K562 (cell line): Measurements from ENCODE around the gene PLSCR3. TPM values are rescaled to one million over a fixed set of nuclear protein-coding genes. Genes with fewer than 3 reads are reported as not detected.

Source experiments
- CBX2 ChIP-seq: fragments of 200-600 bp; sonication (generic); IDR thresholded peaks from one replicate; pipeline ENCODE4 v1.6.1; 2012; ENCODE audit warnings: mild to moderate bottlenecking, low read length, inconsistent platforms; ENCODE audit not compliant: insufficient read depth, poor library complexity, severe bottlenecking
- DPF2 ChIP-seq: fragments of 450-650 bp; IDR thresholded peaks from 2 replicates; pipeline ENCODE4 v1.6.1; 2016
- EGR1 ChIP-seq: fragments of 450-650 bp; conservative IDR thresholded peaks from 2 replicates; pipeline ENCODE4 v1.6.1; 2017; ENCODE audit warnings: mild to moderate bottlenecking
- GTF2A2 ChIP-seq: IDR thresholded peaks from 2 replicates; pipeline ENCODE4 v1.6.1; 2016; ENCODE audit warnings: mild to moderate bottlenecking, missing genetic modification characterization, missing compliant biosample characterization
- SRSF1 ChIP-seq: fragments of 200-400 bp; formaldehyde crosslinking; IDR thresholded peaks from 2 replicates; pipeline ENCODE4 v1.6.1; 2017; ENCODE audit warnings: mild to moderate bottlenecking, low read depth, low read length, moderate library complexity
- ZNF780A ChIP-seq: fragments of 250-450 bp; sonication (Bioruptor Pico); IDR thresholded peaks from 2 replicates; pipeline ENCODE4 v1.5.0; 2021; ENCODE audit warnings: mild to moderate bottlenecking
- polyA plus RNA-seq, 8 experiments: library from polyadenylated mRNA; depleted of rRNA in 4 of 8; stranded (reverse) in 5 of 8; unstranded in 3 of 8; fragments of >200 nt; fragmentation: Nextera tagmentation in 2 of 8; fragmentation: Illumina TruSeq in 1 of 8; extraction: Ambion mirVana in 2 of 8; extraction: Trizol in 1 of 8; gene quantifications; 2 replicates each; pipeline versions ENCODE4 v1.2.1 to v1.2.3, GENCODE V29; 2011 to 2014; ENCODE audit warnings: inconsistent platforms in 1 of 8, missing spikeins in 1 of 8
- total RNA-seq, 7 experiments: library from RNA; depleted of rRNA in 6 of 7; stranded (reverse); fragments of >200 nt in 6 of 7; fragmentation: Illumina TruSeq in 2 of 7; extraction: Trizol in 2 of 7; gene quantifications; 2 replicates each; pipeline versions ENCODE4 v1.2.1 to v1.2.3, GENCODE V29; 2011 to 2021; ENCODE audit warnings: low replicate concordance in 1 of 7
- TF ChIP-seq, protein P1 (sequence below): sonication (generic); formaldehyde crosslinking; IDR thresholded peaks from 2 replicates; pipeline ENCODE4 v1.8.0; 2022; ENCODE audit warnings: missing genetic modification reagents, mild to moderate bottlenecking, borderline replicate concordance
- TF ChIP-seq, protein P2 (sequence below): fragments of 450-650 bp; IDR thresholded peaks from 2 replicates; pipeline ENCODE4 v1.6.1; 2017; ENCODE audit warnings: antibody characterized with exemption, mild to moderate bottlenecking
- TF ChIP-seq, protein P3 (sequence below), 2 experiments: fragments of 450-650 bp; IDR thresholded peaks; 2 replicates each; pipeline ENCODE4 v1.6.1; 2018; ENCODE audit warnings: mild to moderate bottlenecking in 2 of 2, low read depth in 1 of 2; ENCODE audit not compliant: partially characterized antibody in 2 of 2
- TF ChIP-seq, protein P4 (sequence below): sonication (generic); formaldehyde crosslinking; IDR thresholded peaks from 2 replicates; pipeline ENCODE4 v1.8.1; 2023; ENCODE audit warnings: missing genetic modification reagents, mild to moderate bottlenecking, borderline replicate concordance

The PLSCR3 gene
- total and polyA plus RNA-seq, 9 of the 15 experiments (the other 6 are each of a cell fraction or from before 2014, with no cell fraction given), result 3.2 to 16.8 (median 4.5) TPM

DNA sequence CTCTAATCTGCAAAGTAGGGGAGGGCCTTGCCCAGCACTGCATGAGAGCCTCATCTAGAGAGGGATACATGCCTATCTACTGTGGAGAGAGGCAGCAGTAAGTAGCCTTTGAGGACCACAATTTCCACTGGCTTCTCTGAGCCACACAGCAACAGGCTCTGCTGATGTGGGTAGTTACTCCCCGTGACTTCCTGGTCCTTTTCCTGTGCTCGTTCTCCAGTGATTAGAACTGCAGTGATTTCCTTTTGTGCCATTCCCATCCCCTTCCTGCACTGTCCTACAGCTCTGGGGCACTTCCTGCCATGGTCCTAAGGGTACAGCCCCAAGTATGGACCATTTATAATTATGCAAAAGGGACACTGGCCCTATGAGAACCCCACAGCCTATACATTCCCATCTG, 3.0 kb downstream of the PLSCR3 start (continued):
- TF ChIP-seq, protein P1, sequence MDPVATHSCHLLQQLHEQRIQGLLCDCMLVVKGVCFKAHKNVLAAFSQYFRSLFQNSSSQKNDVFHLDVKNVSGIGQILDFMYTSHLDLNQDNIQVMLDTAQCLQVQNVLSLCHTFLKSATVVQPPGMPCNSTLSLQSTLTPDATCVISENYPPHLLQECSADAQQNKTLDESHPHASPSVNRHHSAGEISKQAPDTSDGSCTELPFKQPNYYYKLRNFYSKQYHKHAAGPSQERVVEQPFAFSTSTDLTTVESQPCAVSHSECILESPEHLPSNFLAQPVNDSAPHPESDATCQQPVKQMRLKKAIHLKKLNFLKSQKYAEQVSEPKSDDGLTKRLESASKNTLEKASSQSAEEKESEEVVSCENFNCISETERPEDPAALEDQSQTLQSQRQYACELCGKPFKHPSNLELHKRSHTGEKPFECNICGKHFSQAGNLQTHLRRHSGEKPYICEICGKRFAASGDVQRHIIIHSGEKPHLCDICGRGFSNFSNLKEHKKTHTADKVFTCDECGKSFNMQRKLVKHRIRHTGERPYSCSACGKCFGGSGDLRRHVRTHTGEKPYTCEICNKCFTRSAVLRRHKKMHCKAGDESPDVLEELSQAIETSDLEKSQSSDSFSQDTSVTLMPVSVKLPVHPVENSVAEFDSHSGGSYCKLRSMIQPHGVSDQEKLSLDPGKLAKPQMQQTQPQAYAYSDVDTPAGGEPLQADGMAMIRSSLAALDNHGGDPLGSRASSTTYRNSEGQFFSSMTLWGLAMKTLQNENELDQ (CRISPR knock-in tag), result no peak
- TF ChIP-seq DPF2, result no peak
- TF ChIP-seq CBX2, result no peak
- TF ChIP-seq, protein P2, sequence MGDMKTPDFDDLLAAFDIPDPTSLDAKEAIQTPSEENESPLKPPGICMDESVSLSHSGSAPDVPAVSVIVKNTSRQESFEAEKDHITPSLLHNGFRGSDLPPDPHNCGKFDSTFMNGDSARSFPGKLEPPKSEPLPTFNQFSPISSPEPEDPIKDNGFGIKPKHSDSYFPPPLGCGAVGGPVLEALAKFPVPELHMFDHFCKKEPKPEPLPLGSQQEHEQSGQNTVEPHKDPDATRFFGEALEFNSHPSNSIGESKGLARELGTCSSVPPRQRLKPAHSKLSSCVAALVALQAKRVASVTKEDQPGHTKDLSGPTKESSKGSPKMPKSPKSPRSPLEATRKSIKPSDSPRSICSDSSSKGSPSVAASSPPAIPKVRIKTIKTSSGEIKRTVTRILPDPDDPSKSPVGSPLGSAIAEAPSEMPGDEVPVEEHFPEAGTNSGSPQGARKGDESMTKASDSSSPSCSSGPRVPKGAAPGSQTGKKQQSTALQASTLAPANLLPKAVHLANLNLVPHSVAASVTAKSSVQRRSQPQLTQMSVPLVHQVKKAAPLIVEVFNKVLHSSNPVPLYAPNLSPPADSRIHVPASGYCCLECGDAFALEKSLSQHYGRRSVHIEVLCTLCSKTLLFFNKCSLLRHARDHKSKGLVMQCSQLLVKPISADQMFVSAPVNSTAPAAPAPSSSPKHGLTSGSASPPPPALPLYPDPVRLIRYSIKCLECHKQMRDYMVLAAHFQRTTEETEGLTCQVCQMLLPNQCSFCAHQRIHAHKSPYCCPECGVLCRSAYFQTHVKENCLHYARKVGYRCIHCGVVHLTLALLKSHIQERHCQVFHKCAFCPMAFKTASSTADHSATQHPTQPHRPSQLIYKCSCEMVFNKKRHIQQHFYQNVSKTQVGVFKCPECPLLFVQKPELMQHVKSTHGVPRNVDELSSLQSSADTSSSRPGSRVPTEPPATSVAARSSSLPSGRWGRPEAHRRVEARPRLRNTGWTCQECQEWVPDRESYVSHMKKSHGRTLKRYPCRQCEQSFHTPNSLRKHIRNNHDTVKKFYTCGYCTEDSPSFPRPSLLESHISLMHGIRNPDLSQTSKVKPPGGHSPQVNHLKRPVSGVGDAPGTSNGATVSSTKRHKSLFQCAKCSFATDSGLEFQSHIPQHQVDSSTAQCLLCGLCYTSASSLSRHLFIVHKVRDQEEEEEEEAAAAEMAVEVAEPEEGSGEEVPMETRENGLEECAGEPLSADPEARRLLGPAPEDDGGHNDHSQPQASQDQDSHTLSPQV, result no peak
- TF ChIP-seq, protein P3, sequence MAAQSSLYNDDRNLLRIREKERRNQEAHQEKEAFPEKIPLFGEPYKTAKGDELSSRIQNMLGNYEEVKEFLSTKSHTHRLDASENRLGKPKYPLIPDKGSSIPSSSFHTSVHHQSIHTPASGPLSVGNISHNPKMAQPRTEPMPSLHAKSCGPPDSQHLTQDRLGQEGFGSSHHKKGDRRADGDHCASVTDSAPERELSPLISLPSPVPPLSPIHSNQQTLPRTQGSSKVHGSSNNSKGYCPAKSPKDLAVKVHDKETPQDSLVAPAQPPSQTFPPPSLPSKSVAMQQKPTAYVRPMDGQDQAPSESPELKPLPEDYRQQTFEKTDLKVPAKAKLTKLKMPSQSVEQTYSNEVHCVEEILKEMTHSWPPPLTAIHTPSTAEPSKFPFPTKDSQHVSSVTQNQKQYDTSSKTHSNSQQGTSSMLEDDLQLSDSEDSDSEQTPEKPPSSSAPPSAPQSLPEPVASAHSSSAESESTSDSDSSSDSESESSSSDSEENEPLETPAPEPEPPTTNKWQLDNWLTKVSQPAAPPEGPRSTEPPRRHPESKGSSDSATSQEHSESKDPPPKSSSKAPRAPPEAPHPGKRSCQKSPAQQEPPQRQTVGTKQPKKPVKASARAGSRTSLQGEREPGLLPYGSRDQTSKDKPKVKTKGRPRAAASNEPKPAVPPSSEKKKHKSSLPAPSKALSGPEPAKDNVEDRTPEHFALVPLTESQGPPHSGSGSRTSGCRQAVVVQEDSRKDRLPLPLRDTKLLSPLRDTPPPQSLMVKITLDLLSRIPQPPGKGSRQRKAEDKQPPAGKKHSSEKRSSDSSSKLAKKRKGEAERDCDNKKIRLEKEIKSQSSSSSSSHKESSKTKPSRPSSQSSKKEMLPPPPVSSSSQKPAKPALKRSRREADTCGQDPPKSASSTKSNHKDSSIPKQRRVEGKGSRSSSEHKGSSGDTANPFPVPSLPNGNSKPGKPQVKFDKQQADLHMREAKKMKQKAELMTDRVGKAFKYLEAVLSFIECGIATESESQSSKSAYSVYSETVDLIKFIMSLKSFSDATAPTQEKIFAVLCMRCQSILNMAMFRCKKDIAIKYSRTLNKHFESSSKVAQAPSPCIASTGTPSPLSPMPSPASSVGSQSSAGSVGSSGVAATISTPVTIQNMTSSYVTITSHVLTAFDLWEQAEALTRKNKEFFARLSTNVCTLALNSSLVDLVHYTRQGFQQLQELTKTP (IDR thresholded peaks at IDR 0.05; ENCODE audit: low read depth in 1 of 2, partially characterized antibody in 2 of 2), result no peak
- TF ChIP-seq SRSF1, result no peak
- TF ChIP-seq GTF2A2 (tag), result no peak
- no peak for TF ChIP-seq ZNF780A (CRISPR knock-in tag)
- TF ChIP-seq EGR1, result no peak
- TF ChIP-seq, protein P4, sequence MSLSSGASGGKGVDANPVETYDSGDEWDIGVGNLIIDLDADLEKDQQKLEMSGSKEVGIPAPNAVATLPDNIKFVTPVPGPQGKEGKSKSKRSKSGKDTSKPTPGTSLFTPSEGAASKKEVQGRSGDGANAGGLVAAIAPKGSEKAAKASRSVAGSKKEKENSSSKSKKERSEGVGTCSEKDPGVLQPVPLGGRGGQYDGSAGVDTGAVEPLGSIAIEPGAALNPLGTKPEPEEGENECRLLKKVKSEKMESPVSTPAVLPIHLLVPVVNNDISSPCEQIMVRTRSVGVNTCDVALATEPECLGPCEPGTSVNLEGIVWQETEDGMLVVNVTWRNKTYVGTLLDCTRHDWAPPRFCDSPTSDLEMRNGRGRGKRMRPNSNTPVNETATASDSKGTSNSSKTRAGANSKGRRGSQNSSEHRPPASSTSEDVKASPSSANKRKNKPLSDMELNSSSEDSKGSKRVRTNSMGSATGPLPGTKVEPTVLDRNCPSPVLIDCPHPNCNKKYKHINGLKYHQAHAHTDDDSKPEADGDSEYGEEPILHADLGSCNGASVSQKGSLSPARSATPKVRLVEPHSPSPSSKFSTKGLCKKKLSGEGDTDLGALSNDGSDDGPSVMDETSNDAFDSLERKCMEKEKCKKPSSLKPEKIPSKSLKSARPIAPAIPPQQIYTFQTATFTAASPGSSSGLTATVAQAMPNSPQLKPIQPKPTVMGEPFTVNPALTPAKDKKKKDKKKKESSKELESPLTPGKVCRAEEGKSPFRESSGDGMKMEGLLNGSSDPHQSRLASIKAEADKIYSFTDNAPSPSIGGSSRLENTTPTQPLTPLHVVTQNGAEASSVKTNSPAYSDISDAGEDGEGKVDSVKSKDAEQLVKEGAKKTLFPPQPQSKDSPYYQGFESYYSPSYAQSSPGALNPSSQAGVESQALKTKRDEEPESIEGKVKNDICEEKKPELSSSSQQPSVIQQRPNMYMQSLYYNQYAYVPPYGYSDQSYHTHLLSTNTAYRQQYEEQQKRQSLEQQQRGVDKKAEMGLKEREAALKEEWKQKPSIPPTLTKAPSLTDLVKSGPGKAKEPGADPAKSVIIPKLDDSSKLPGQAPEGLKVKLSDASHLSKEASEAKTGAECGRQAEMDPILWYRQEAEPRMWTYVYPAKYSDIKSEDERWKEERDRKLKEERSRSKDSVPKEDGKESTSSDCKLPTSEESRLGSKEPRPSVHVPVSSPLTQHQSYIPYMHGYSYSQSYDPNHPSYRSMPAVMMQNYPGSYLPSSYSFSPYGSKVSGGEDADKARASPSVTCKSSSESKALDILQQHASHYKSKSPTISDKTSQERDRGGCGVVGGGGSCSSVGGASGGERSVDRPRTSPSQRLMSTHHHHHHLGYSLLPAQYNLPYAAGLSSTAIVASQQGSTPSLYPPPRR, result no peak
- TF ChIP-seq, all 486 proteins: peak for 0
